Measurements from ENCODE around the gene ANKRD55. TPM values are rescaled to one million over a fixed set of nuclear protein-coding genes. Genes with fewer than 3 reads are reported as not detected.
A peak's percentile ranks its signal among the peaks of the same experiment; 100 is the strongest.
"Not testable (repeated sequence)": the region's sequence is repeated elsewhere in the genome, so short reads cannot be mapped to it uniquely, and the experiment has no call there.

ANKRD55 gene
- total RNA-seq, 1 donor from 2014 or later: 0.18 TPM

DNA sequence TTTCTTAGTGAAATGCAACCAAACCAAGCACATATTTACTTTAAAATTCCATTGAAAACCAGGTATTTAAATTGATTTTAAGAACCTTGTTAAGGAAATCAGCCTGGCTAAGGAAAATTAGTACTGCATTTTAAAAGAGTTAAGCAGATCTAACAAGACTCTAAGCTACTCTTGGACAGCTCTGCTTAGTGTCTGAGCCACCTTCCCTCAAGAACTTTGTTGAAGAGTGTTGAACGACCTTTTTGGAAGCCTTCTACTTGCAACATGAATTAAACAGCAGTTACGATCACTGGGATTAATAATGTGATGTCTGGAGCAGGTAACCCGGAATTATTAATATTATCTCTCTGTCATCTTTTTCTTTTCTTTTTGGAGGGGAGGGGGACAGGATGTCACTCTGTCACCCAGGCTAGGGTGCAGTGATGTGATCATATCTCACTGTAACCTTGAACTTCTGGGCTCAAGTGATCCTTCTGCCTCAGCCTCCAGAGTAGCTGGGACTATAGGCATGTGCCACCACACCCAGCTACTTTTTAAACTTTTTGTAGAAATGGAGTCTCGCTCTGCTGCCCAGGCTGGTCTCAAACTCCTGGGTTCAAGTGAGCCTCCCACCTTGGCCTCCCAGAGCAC lies 74.7 kb downstream of the ANKRD55 start:
- H3K36me3 Mint-ChIP-seq: no peaks in the 10 kb centered on the region
- H3K9me3 Mint-ChIP-seq: no peaks in the 10 kb centered on the region

DNA sequence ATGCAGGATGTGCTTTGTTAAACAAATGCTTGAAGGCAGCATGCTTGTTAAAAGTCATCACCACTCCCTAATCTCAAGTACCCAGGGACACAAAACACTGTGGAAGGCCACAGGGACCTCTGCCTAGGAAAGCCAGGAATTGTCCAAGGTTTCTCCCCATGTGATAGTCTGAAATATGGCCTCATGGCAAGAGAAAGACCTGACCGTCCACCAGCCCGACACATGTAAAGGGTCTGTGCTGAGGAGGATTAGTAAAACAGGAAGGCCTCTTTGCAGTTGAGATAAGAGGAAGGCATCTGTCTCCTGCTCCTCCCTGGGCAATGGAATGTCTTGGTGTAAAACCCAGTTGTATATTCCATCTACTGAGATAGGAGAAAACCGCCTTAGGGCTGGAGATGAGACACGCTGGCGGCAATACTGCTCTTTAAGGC lies 75.9 kb downstream of the ANKRD55 start:
- Mint-ChIP-seq H3K27ac (peak overlapping the region; percentile 96), H3K4me1 (peaks cover 61% of the 10 kb centered on the region)
- DNase-seq (ENCODE audit: low spot score in 2 of 2, unreplicated experiment in 2 of 2); H3K36me3 Mint-ChIP-seq; H3K4me3 Mint-ChIP-seq; H3K9me3 Mint-ChIP-seq; H3K27me3 Mint-ChIP-seq (ENCODE audit: low read depth): not testable (repeated sequence)

More for the DNA sequence above, 74.7 kb downstream of the ANKRD55 start:
- H3K27me3 Mint-ChIP-seq (ENCODE audit: low read depth): no peaks in the 10 kb centered on the region
- no peak overlapping the region for H3K4me3 Mint-ChIP-seq
- H3K4me1 Mint-ChIP-seq: peaks cover 57% of the 10 kb centered on the region
- no peak for DNase-seq (ENCODE audit: low spot score in 2 of 2, unreplicated experiment in 2 of 2)
- TF ChIP-seq, protein P1, sequence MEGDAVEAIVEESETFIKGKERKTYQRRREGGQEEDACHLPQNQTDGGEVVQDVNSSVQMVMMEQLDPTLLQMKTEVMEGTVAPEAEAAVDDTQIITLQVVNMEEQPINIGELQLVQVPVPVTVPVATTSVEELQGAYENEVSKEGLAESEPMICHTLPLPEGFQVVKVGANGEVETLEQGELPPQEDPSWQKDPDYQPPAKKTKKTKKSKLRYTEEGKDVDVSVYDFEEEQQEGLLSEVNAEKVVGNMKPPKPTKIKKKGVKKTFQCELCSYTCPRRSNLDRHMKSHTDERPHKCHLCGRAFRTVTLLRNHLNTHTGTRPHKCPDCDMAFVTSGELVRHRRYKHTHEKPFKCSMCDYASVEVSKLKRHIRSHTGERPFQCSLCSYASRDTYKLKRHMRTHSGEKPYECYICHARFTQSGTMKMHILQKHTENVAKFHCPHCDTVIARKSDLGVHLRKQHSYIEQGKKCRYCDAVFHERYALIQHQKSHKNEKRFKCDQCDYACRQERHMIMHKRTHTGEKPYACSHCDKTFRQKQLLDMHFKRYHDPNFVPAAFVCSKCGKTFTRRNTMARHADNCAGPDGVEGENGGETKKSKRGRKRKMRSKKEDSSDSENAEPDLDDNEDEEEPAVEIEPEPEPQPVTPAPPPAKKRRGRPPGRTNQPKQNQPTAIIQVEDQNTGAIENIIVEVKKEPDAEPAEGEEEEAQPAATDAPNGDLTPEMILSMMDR (IDR thresholded peaks at IDR 0.05; ENCODE audit: unreplicated experiment): no peak
- H3K27ac Mint-ChIP-seq: peak overlapping the region; percentile 50

DNA sequence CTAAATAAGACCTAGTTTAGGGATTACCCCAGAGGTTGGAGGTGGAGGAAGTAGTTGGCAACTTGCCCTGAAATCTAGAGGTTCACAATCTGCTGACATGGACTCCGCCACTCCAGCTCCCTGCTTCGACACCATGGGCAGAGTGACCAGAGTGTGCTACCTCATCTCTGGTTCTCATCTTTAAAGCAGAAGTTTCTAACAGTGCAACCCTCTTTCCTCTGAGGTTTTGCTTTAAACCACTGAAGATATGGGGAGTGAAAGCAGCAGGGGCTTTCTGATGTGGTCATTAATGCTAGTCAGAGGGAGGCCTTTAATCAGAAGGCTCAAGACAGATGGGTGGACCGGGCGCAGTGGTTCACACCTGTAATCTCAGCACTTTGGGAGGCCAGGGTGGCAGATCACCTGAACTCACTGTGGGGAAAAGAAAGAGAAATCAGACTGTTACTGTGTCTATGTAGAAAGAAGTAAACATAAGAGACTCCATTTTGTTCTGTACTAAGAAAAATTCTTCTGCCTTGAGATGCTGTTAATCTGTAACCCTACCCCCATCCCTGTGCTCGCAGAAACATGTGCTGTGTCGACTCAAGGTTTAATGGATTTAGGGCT lies 76.4 kb downstream of the ANKRD55 start:
- not testable (repeated sequence) for DNase-seq (ENCODE audit: low spot score in 2 of 2, unreplicated experiment in 2 of 2); H3K9me3 Mint-ChIP-seq; H3K4me3 Mint-ChIP-seq; H3K27me3 Mint-ChIP-seq (ENCODE audit: low read depth); H3K36me3 Mint-ChIP-seq
- Mint-ChIP-seq H3K4me1 (peaks cover 60% of the 10 kb centered on the region), H3K27ac (peak overlapping the region; percentile 96)

DNA sequence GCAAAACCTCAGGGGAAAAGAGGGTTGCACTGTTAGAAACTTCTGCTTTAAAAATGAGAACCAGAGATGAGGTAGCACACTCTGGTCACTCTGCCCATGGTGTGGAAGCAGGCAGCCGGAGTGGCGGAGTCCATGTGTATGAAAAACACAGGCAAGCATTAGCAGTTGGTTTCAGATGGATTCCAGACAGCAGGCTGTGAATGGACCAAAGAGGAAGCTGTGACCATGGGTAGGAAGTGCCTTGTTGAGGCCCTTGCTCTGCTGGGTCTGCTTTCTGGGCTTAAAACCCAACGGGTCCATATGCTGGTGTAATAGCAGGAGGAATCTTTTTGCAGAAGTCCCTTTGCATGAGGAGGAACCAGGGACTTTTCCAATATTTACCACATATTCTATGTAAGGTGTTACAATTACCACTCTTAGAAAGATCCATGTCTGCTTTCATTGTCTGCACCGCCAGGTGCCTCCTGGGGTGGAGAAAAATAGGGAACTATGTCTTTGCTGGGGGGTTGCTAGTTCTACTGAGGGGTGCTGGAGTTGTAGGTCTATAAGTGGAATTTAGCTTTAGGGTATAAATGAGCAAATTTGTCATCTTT lies 77.0 kb downstream of the ANKRD55 start:
- no peak overlapping the region for H3K4me3 Mint-ChIP-seq
- no peak for DNase-seq (ENCODE audit: low spot score in 2 of 2, unreplicated experiment in 2 of 2)
- peak overlapping the region; percentile 96 for H3K27ac Mint-ChIP-seq
- H3K27me3 Mint-ChIP-seq (ENCODE audit: low read depth): no peaks in the 10 kb centered on the region
- H3K36me3 Mint-ChIP-seq: no peaks in the 10 kb centered on the region
- H3K9me3 Mint-ChIP-seq: no peaks in the 10 kb centered on the region
- peaks cover 54% of the 10 kb centered on the region for H3K4me1 Mint-ChIP-seq
- TF ChIP-seq, protein P1 (IDR thresholded peaks at IDR 0.05; ENCODE audit: unreplicated experiment): no peak

DNA sequence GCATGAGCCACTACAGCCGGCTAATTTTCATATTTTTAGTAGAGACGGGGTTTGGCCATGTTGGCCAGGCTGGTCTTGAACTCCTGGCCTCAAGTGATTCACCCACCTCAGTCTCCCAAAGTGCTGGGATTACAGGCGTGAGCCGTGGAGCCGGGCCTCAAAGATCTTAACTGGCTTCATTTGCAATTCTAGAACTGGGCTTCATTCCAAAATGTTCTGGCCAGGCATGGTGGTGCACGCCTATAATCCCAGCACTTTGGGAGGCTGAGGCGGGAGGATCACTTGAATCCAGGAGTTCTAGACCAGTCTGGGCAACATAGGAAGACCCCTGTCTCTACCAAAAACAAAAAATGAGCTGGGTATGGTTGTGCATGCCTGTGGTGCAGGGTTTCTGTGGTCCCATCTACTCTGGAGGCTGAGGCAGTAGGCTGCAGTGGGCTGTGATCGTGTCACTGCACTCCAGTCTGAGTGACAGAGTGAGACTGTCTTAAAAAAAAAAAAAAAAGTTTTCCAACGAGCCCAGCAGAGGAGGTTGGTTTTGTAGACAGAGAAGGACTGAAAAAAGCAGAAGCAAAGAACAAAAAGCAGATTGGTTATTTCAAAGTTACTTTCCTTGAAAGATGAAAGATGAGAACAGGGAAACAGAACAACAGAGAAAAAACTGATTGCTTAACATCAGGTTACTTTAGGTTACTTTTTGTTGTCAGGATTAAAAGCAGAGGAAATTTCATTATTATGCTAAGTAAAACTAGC lies 78.2 kb downstream of the ANKRD55 start:
- Mint-ChIP-seq H3K9me3 (no peaks in the 10 kb centered on the region), H3K36me3 (no peaks in the 10 kb centered on the region), H3K27me3 (ENCODE audit: low read depth) (no peaks in the 10 kb centered on the region), H3K27ac (peak overlapping the region; percentile 73), H3K4me3 (no peak overlapping the region), H3K4me1 (peaks cover 46% of the 10 kb centered on the region)
- TF ChIP-seq, protein P1 (IDR thresholded peaks at IDR 0.05; ENCODE audit: unreplicated experiment): no peak
- no peak for DNase-seq (ENCODE audit: low spot score in 2 of 2, unreplicated experiment in 2 of 2)

DNA sequence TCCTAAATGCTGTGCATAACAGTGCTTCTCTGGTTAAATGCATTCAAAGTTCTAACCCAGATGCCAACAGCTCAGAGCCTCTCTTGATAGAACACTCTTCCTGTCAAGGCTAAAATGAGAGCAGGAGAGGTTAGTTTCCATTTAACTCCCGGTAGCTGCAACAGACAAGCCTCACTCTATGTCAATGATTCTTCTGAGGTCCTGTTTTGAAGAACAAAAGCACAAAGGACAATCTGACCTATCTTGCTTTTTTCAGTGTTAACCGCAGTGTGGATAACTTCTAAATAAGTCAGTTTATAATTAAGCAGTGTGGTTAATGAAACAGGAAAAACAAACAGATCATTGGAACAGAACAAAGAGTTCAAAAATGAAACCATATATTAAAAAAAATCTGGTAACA lies 80.7 kb downstream of the ANKRD55 start:
- H3K9me3 Mint-ChIP-seq: no peaks in the 10 kb centered on the region
- peak overlapping the region; percentile 58 for H3K27ac Mint-ChIP-seq
- H3K36me3 Mint-ChIP-seq: no peaks in the 10 kb centered on the region
- H3K4me1 Mint-ChIP-seq: peaks cover 42% of the 10 kb centered on the region
- H3K27me3 Mint-ChIP-seq (ENCODE audit: low read depth): no peaks in the 10 kb centered on the region
- H3K4me3 Mint-ChIP-seq: no peak overlapping the region
- no peak for DNase-seq (ENCODE audit: low spot score in 2 of 2, unreplicated experiment in 2 of 2)
- TF ChIP-seq, protein P1 (IDR thresholded peaks at IDR 0.05; ENCODE audit: unreplicated experiment): no peak

DNA sequence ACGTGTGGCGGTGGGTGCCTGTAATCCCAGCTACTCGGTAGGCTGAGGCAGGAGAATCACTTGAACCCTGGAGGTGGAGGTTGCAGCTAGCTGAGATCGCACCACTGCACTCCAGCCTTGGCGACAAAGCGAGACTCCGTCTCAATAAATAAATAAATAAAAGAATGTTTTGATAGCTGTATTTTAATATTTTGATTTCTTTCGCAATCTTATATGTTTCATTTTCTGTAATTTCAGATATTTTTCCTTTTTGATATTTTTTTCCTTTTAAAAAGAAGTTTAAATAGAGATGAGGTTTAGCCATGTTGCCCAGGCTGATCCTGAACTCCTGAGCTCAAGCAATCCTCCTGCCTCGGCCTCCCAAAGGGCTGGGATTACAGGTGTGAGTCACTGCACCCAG lies 82.4 kb downstream of the ANKRD55 start:
- not testable (repeated sequence) for H3K9me3 Mint-ChIP-seq; H3K4me3 Mint-ChIP-seq; H3K27me3 Mint-ChIP-seq (ENCODE audit: low read depth); H3K27ac Mint-ChIP-seq; DNase-seq (ENCODE audit: low spot score in 2 of 2, unreplicated experiment in 2 of 2); H3K36me3 Mint-ChIP-seq
- H3K4me1 Mint-ChIP-seq: peaks cover 26% of the 10 kb centered on the region

All from mesothelial cell of epicardium (in vitro differentiated cells).